Aorta (tissue), 5 donors: Measurements from ENCODE around the gene USP6NL. TPM values are rescaled to one million over a fixed set of nuclear protein-coding genes. Genes with fewer than 3 reads are reported as not detected.

Source experiments
- ATAC-seq: fragments of 200-7000 bp; cut with Tn5 transposase; one replicate; pipeline ENCODE4 v1.9.1; 2022; ENCODE audit warnings: moderate library complexity; ENCODE audit not compliant: low FRiP score
- DNase-seq, 2 donors: peaks; one replicate each; pipeline ENCODE4 v3.0.0-alpha.2; 2020
- H3K27ac ChIP-seq, 2 donors: one replicate each; pipeline ENCODE4 v1.5.1; 2013; ENCODE audit warnings: low read length in 2 of 2, mild to moderate bottlenecking in 2 of 2, moderate library complexity in 2 of 2, control low read depth in 1 of 2, inconsistent platforms in 1 of 2, low read depth in 1 of 2
- H3K27me3 ChIP-seq, 2 donors: one replicate each; pipeline ENCODE4 v1.6.1; 2013; ENCODE audit warnings: control low read depth in 1 of 2, low read length in 1 of 2, mild to moderate bottlenecking in 1 of 2, moderate library complexity in 1 of 2; ENCODE audit not compliant: insufficient read depth in 2 of 2, control insufficient read depth in 1 of 2
- H3K36me3 ChIP-seq, 2 donors: one replicate each; pipeline ENCODE4 v1.6.1; 2013; ENCODE audit warnings: control low read depth in 1 of 2, low read length in 1 of 2, mild to moderate bottlenecking in 1 of 2; ENCODE audit not compliant: insufficient read depth in 2 of 2, control insufficient read depth in 1 of 2
- H3K4me1 ChIP-seq, 2 donors: one replicate each; pipeline ENCODE4 v1.6.1; 2013; ENCODE audit warnings: low read length in 2 of 2, control low read depth in 1 of 2, mild to moderate bottlenecking in 1 of 2, moderate library complexity in 1 of 2; ENCODE audit not compliant: insufficient read depth in 2 of 2, control insufficient read depth in 1 of 2
- H3K4me3 ChIP-seq, 2 donors: one replicate each; pipeline ENCODE4 v1.5.1; 2013; ENCODE audit warnings: low read length in 2 of 2, control low read depth in 1 of 2, mild to moderate bottlenecking in 1 of 2
- H3K9me3 ChIP-seq: one replicate; pipeline ENCODE4 v1.6.1; 2013; ENCODE audit warnings: mild to moderate bottlenecking, low read length; ENCODE audit not compliant: control insufficient read depth
- WGBS, 2 donors: extraction: QIAGEN DNeasy Blood & Tissue Kit; methylation state at CpG; one replicate each; pipeline ENCODE4 v1.1.7; 2013; 5-methylcytosine and 5-hydroxymethylcytosine counted together
- intact Hi-C, 2 donors: fragments of 100-400 bp; cut with DNase I; formaldehyde crosslinking; loops; one replicate each; pipeline versions ENCODE4 v1.14.2 to v1.15.0; 2022
- polyA plus RNA-seq, 2 donors: library from polyadenylated mRNA; stranded (reverse); fragments of 200-250 nt; gene quantifications; one replicate each; pipeline ENCODE4 v1.2.3, GENCODE V29; 2013
- total RNA-seq, 2 donors: library from RNA; stranded (reverse); fragmentation: NEBNext Ultra II Directional; extraction: Animal tissue kit (Norgen Biotek cat#: 25700); gene quantifications; one replicate each; pipeline ENCODE4 v1.2.1, GENCODE V29; 2021
- donor health status: healthy with polysubstance abuse.
- donor health status: Bipolar disorder and iron deficiency.
- donor health status: DM: no; HTN: no; CAD: no.
- donor health status: DM: no; HTN: no; CAD: no.
- donor health status: DM: yes; HTN: yes; CAD: no.

USP6NL gene
- total and polyA plus RNA-seq, 4 donors: 3.8 to 12.5 (median 7.7) TPM

DNA sequence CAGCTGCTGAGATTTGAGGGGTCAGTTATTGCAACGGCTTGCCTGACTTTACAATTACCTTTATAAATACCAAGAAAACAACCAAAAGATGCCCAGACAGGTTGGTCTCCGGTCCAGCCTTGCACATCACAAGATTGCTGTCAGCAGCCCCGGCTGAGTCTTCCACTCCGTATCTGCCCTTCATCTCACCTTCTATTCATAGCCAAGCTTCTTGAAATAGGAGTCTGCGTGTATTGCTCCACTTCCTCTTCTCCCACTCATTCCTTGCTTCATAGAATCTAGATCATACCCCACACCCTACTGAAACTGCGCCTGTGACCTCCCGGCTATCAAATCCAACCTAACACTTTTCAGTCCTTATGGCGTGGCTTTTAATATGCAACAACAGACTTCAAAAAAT lies 31.1 kb upstream of the USP6NL start:
- no peaks in the 10 kb centered on the region for H3K9me3 ChIP-seq
- no peak overlapping the region for H3K4me3 ChIP-seq
- WGBS, 2 donors: 78 to 80% methylated on average over 8 of the region's 8 CpGs
- H3K27ac ChIP-seq: no peak overlapping the region
- ATAC-seq (no peak), DNase-seq (peak in 1 of 2 donors; percentile 57)
- H3K36me3 ChIP-seq: no peaks in the 10 kb centered on the region
- no peaks in the 10 kb centered on the region for H3K4me1 ChIP-seq
- intact Hi-C loops: no loop called here
- no peaks in the 10 kb centered on the region for H3K27me3 ChIP-seq

DNA sequence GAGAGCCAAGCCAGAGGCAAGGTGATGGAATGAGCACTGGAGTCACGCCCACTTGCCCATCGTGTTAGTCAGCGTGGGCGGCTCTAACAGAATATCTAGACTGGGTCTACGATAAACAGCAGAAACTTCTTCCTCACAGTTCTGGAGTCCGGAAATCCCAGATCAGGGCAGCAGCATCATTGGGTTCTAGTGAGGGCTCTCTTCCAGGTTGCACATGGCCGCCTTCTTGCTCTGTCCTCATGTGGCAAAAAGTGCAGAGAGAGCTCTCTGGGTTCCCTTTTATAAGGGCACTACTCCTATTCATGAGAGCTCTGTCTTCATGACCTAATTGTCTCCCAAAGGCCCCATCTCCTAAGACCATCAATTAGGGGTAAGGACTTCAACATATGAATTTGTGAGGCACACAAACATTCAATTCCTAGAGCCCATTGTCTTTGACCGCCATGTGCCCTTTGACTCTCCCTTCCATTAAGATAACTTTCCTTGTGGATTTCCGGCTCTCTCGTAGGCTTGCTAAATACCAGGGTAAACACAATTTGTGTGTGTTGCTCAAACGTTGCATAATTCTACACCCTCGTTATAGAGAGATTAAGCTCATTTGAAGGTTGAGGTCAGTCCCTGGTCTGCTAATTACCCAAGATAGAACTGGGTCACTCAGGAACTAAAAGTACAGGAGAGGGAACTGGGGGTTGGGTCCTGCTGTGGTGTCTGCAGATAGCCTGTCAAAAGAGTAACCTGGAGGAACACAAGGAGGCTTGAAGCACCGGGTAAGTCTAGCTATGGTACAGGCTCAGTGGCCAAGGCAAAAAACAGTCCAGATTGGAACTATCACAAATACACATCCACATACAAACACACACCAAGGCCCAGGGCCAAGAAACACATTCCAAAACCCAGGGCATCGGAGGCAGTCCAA lies 28.7 kb upstream of the USP6NL start:
- Histone ChIP-seq H3K9me3 (no peaks in the 10 kb centered on the region), H3K36me3 (no peaks in the 10 kb centered on the region), H3K4me1 (no peaks in the 10 kb centered on the region), H3K27me3 (no peaks in the 10 kb centered on the region), H3K27ac (no peak overlapping the region), H3K4me3 (no peak overlapping the region)
- WGBS, 2 donors: 76 to 79% methylated on average over 14 of the region's 14 CpGs
- intact Hi-C loops: no loop called here
- DNase-seq: no peak
- ATAC-seq: no peak

DNA sequence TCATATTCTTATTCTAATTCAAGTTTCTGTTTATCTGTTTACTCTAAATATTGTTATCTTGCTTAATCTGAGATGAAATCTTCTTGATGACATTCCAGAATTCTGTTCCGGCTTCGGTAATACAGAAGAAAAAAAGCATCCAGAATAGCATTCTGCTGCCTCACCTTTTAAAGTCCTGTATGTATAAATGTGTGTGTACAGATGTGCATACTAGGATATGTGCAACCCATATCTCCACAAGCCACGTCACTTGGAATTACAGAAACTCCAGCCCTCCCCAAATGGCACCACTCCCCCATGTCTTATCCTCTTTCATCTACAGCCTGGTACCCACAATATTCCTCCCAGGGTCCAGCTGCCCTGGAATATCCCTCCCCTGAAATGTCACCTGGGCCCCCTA lies 27.9 kb upstream of the USP6NL start:
- H3K36me3 ChIP-seq: no peaks in the 10 kb centered on the region
- no peaks in the 10 kb centered on the region for H3K4me1 ChIP-seq
- no peaks in the 10 kb centered on the region for H3K27me3 ChIP-seq
- H3K9me3 ChIP-seq: no peaks in the 10 kb centered on the region
- ATAC-seq (no peak), DNase-seq (no peak)
- no peak overlapping the region for H3K27ac ChIP-seq
- H3K4me3 ChIP-seq: no peak overlapping the region
- intact Hi-C loops: no loop called here
- 83 to 85% methylated on average over 3 of the region's 3 CpGs for WGBS, 2 donors

DNA sequence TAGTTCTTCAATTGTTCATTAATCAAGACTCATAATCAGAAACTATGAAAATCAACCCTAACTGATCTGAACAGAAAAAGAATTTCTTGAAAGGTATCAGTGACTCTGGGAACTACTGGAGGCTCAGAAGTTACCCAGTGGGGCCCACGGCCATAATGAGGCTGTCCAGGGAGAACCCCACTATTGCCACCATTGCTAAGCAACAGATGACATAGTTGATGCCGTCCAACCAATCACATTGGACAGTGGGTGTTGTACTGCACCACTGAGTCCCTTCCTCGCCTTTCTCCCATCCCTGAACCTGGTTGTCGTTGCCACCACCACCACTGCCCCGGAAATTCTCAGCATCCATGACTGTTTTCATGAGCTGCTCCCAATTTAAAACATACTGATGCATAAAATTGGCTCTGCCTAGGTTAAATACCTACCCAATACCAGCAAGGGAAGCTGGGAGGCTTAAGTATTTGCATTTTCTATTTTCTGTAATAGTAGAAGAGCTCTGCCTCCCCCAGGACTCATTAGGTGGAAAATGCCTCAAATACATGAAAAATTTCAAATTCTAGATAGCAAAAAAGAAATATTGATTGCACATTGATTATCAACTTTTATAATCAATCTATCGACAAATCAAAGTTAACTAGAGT lies 26.7 kb upstream of the USP6NL start:
- H3K9me3 ChIP-seq: no peaks in the 10 kb centered on the region
- no peaks in the 10 kb centered on the region for H3K36me3 ChIP-seq
- DNase-seq (no peak), ATAC-seq (no peak)
- H3K27ac ChIP-seq: no peak overlapping the region
- H3K4me1 ChIP-seq: no peaks in the 10 kb centered on the region
- no peak overlapping the region for H3K4me3 ChIP-seq
- 90% methylated on average over 6 of the region's 6 CpGs for WGBS, 2 donors
- intact Hi-C loops: no loop called here
- H3K27me3 ChIP-seq: no peaks in the 10 kb centered on the region

DNA sequence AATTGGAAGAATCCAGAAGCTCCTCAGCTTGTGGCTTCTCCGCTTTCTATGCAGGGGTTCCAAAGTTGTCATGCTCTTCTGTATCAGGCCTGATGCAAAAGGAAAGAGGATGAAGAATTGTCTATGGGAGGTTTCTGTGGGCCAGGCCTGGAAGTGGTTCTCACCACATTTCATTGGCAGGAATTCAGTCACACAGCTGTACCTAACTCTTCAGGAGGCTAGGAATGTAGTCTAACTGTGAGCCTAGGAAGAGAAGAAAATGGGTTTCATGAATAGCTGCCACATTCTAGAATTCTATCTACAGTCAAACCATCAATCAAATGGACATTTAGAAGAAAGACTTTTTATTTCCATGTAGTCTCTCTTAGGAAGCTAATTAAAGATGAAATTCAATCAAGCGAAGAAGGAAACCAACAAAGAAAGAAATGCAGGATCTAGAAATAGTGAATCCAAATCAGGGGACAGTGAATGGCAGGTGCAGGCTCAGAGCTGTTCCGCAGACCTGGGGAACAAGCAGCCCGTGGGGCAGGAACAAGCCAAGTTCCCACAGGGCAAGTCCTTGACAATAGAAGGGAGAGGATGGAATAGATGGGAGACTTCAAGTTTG lies 25.4 kb upstream of the USP6NL start:
- WGBS, 2 donors: 87 to 89% methylated on average over 4 of the region's 4 CpGs
- no peaks in the 10 kb centered on the region for H3K9me3 ChIP-seq
- H3K27me3 ChIP-seq: no peaks in the 10 kb centered on the region
- intact Hi-C loops: no loop called here
- ATAC-seq (no peak), DNase-seq (no peak)
- H3K36me3 ChIP-seq: no peaks in the 10 kb centered on the region
- no peak overlapping the region for H3K4me3 ChIP-seq
- H3K27ac ChIP-seq: no peak overlapping the region
- no peaks in the 10 kb centered on the region for H3K4me1 ChIP-seq

DNA sequence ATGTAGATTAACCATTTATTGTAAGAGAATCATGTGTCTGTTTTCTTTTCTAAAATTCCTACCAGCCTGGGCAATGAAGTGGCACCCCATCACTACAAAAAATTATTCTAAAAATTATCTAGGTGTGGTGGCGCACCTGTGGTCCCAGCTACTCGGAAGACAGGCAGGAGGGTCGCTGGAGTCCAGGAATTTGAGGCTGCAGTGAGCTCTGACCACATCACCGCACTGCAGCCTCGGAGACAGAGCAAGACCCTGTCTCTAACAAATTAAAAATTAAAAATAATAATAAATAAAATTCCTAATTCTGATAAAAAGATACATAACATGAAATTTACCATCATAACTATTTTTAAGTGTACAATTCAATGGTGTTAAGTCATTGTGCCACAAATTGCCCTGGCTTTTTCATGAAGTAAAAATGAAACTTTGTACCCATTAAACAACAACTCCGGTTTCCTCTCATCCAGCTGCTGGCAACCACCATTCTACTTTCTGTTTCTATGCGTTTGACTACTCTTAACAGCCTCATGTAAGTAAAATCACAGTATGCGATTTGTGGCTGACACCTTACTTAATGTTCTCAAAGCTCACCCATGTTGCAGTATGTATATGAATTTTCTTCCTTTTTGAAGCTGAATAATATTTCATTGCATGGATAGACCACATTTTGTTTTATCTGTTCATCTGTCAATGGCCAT lies 20.6 kb upstream of the USP6NL start:
- Histone ChIP-seq H3K27ac (no peak overlapping the region), H3K36me3 (no peaks in the 10 kb centered on the region), H3K9me3 (no peaks in the 10 kb centered on the region), H3K4me1 (no peaks in the 10 kb centered on the region), H3K4me3 (no peak overlapping the region), H3K27me3 (no peaks in the 10 kb centered on the region)
- ATAC-seq (no peak), DNase-seq (no peak)
- intact Hi-C loops: no loop called here
- 79 to 88% methylated on average over 8 of the region's 8 CpGs for WGBS, 2 donors

DNA sequence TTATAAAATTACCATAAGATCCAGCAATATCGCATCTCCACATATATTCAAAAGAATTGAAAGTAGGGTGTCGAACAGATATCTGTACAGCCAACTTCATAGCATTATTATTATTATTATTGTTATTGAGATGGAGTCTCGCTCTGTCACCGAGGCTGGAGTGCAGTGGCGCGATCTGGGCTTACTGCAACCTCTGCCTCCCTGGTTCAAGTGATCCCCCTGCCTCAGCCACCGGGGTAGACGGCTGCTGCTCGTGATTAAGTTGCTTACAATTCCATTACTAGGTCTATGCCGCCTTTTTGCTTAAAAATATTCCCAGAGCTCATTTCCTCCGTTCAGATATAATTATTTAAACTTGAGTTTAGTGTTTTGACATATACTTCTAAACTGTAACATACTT lies 19.8 kb upstream of the USP6NL start:
- intact Hi-C loops: no loop called here
- no peaks in the 10 kb centered on the region for H3K4me1 ChIP-seq
- no peaks in the 10 kb centered on the region for H3K9me3 ChIP-seq
- H3K27me3 ChIP-seq: no peaks in the 10 kb centered on the region
- H3K27ac ChIP-seq: no peak overlapping the region
- WGBS, 2 donors: 86 to 90% methylated on average over 11 of the region's 11 CpGs
- H3K4me3 ChIP-seq: no peak overlapping the region
- no peaks in the 10 kb centered on the region for H3K36me3 ChIP-seq
- no peak for ATAC-seq
- DNase-seq: no peak

DNA sequence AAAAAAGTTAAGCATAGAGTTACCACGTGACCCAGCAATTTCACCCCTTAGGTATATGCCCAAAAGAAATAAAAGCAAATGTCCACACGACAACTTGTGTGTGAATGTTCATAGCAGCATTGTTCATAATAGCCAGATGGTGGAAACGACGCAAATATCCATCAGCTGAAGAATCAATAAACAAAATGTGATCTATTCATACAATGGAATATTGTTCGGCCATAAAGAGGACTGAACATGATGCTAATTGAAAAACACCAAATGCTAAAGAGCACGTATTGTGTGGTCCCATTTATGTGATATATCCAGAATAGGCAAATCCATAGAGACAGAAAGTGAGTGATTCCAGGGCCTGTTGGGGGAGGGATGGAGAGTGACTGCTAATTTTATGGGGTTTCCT lies 18.3 kb upstream of the USP6NL start:
- Histone ChIP-seq H3K36me3 (no peaks in the 10 kb centered on the region), H3K27ac (no peak overlapping the region), H3K4me1 (no peaks in the 10 kb centered on the region), H3K9me3 (peaks cover 2% of the 10 kb centered on the region), H3K4me3 (no peak overlapping the region), H3K27me3 (peaks cover 0 to 1% of the 10 kb centered on the region in 2 donors)
- DNase-seq (no peak), ATAC-seq (no peak)
- intact Hi-C loops: no loop called here
- WGBS, 2 donors: 89 to 91% methylated on average over 6 of the region's 6 CpGs
